Measurements from ENCODE around the gene NEO1.

The NEO1 gene

GRCh38 chr15:73081321-73081958, 29.2 kb downstream of the NEO1 start:
- DNase-seq: peak; percentile 50

GRCh38 chr15:73082812-73083211, 30.5 kb downstream of the NEO1 start:
- DNase-seq: no peak

- peak; percentile 5 for DNase-seq
These were observed 34.8 kb downstream of the NEO1 start for GRCh38 chr15:73087098-73087497.

GRCh38 chr15:73105064-73105463, 52.8 kb downstream of the NEO1 start:
- DNase-seq: no peak

- no peak for DNase-seq
These were observed 56.4 kb downstream of the NEO1 start for GRCh38 chr15:73108676-73109075.

- no peak for DNase-seq
These were observed 57.5 kb downstream of the NEO1 start for GRCh38 chr15:73109765-73110164.

GRCh38 chr15:73110201-73110600, 57.9 kb downstream of the NEO1 start:
- DNase-seq: no peak

- DNase-seq: no peak
These were observed 61.8 kb downstream of the NEO1 start for GRCh38 chr15:73114064-73114463.

GRCh38 chr15:73116164-73116563, 63.9 kb downstream of the NEO1 start:
- DNase-seq: no peak

- DNase-seq: no peak
These were observed 65.8 kb downstream of the NEO1 start for GRCh38 chr15:73118055-73118454.

GRCh38 chr15:73119478-73119877, 67.2 kb downstream of the NEO1 start:
- no peak for DNase-seq

GRCh38 chr15:73120269-73120668, 68.0 kb downstream of the NEO1 start:
- DNase-seq: no peak

- no peak for DNase-seq
These were observed 73.0 kb downstream of the NEO1 start for GRCh38 chr15:73125219-73125618.

- DNase-seq: peak; percentile 34
These were observed 75.2 kb downstream of the NEO1 start for GRCh38 chr15:73127302-73127936.

GRCh38 chr15:73130830-73131229, 78.6 kb downstream of the NEO1 start:
- no peak for DNase-seq

GRCh38 chr15:73134196-73134595, 81.9 kb downstream of the NEO1 start:
- no peak for DNase-seq

- DNase-seq: no peak
These were observed 86.9 kb downstream of the NEO1 start for GRCh38 chr15:73139041-73139743.

- no peak for DNase-seq
These were observed 87.7 kb downstream of the NEO1 start for GRCh38 chr15:73139744-73140553.

- peak; percentile 31 for DNase-seq
These were observed 89.1 kb downstream of the NEO1 start for GRCh38 chr15:73141216-73141900.

GRCh38 chr15:73142802-73143762, 90.8 kb downstream of the NEO1 start:
- DNase-seq: peak; percentile 7

GRCh38 chr15:73143763-73144155, 91.5 kb downstream of the NEO1 start:
- no peak for DNase-seq

- DNase-seq: no peak
These were observed 94.2 kb downstream of the NEO1 start for GRCh38 chr15:73146419-73146818.

All from CD4-positive, alpha-beta T cell treated with Interleukin-21 for 1 hour (primary cell).